Stomach (tissue), 9 donors: ENCODE data around the gene RANBP1. TPM values are rescaled to one million over a fixed set of nuclear protein-coding genes. Genes with fewer than 3 reads are reported as not detected.

Experiments used
- DNase-seq, 2 donors: peaks; one replicate each; pipeline versions ENCODE4 v3.0.0 to v3.0.0-alpha.2; 2013 to 2019
- H3K27ac ChIP-seq, 5 donors: fragments of 200-600 bp in 4 of 5; sonication (generic) in 4 of 5; one replicate each; pipeline ENCODE4 v1.5.1; 2013 to 2019; ENCODE audit warnings: mild to moderate bottlenecking in 1 of 5, moderate library complexity in 1 of 5
- H3K27me3 ChIP-seq, 3 donors: fragments of 200-600 bp; sonication (generic); one replicate each; pipeline ENCODE4 v1.5.1; 2017 to 2019; ENCODE audit warnings: mixed run types in 1 of 3
- H3K36me3 ChIP-seq, 4 donors: fragments of 200-600 bp; sonication (generic); 1 replicate in 3 of 4; 2 replicates in 1 of 4; pipeline ENCODE4 v1.5.1; 2016 to 2019
- H3K4me1 ChIP-seq, 4 donors: fragments of 200-600 bp; sonication (generic); one replicate each; pipeline ENCODE4 v1.5.1; 2016 to 2019
- H3K4me3 ChIP-seq, 4 donors: fragments of 200-600 bp; sonication (generic) in 3 of 4; one replicate each; pipeline ENCODE4 v1.5.1; 2016 to 2019; ENCODE audit warnings: mild to moderate bottlenecking in 1 of 4
- H3K9me3 ChIP-seq, 4 donors: fragments of 200-600 bp; sonication (generic); one replicate each; pipeline ENCODE4 v1.5.1; 2016 to 2019
- EP300 ChIP-seq: sonication (generic); formaldehyde crosslinking; IDR thresholded peaks from one replicate; pipeline ENCODE4 v1.6.1; 2017; ENCODE audit warnings: antibody characterized with exemption
- POLR2A ChIP-seq, 4 donors: fragments of 450-650 bp; IDR thresholded peaks; one replicate each; pipeline ENCODE4 v1.6.1; 2016; ENCODE audit warnings: antibody characterized with exemption in 4 of 4, control low read depth in 2 of 4, mild to moderate bottlenecking in 1 of 4, moderate library complexity in 1 of 4
- POLR2AphosphoS5 ChIP-seq, 3 donors: sonication (generic); formaldehyde crosslinking; IDR thresholded peaks; one replicate each; pipeline ENCODE4 v1.6.1; 2016; ENCODE audit warnings: antibody characterized with exemption in 3 of 3
- WGBS, 5 donors: extraction: QIAGEN DNeasy Blood & Tissue Kit in 3 of 5; methylation state at CpG; one replicate each; pipeline versions ENCODE4 v1.1.5 to v1.1.7; 2013 to 2018; 5-methylcytosine and 5-hydroxymethylcytosine counted together
- intact Hi-C: fragments of 100-400 bp; cut with DNase I; formaldehyde crosslinking; loops from one replicate; pipeline ENCODE4 v1.15.1; 2023; ENCODE audit warnings: low total_unique reads
- polyA plus RNA-seq, 3 donors: library from polyadenylated mRNA; stranded (reverse); fragments of 200-250 nt; gene quantifications; one replicate each; pipeline ENCODE4 v1.2.3, GENCODE V29; 2013
- total RNA-seq, 5 donors: library from RNA; depleted of rRNA; stranded (reverse); fragments of >200 nt; gene quantifications; one replicate each; pipeline versions ENCODE4 v1.1.0 to v1.2.3, GENCODE V29; 2014 to 2016
- TF ChIP-seq, protein P1 (sequence below), 7 experiments: fragments of 450-650 bp in 4 of 7; fragments of 200-600 bp in 3 of 7; sonication (generic) in 3 of 7; IDR thresholded peaks; one replicate each; pipeline ENCODE4 v1.5.1; 2016 to 2019; ENCODE audit warnings: antibody characterized with exemption in 7 of 7, control low read depth in 2 of 7, mild to moderate bottlenecking in 1 of 7
- donor health status: healthy with polysubstance abuse.
- donor health status: Bipolar disorder and iron deficiency.
- donor health status: healthy.

Gene RANBP1
- total and polyA plus RNA-seq, 8 donors = 23.9 to 200 (median 91.9) TPM

DNA sequence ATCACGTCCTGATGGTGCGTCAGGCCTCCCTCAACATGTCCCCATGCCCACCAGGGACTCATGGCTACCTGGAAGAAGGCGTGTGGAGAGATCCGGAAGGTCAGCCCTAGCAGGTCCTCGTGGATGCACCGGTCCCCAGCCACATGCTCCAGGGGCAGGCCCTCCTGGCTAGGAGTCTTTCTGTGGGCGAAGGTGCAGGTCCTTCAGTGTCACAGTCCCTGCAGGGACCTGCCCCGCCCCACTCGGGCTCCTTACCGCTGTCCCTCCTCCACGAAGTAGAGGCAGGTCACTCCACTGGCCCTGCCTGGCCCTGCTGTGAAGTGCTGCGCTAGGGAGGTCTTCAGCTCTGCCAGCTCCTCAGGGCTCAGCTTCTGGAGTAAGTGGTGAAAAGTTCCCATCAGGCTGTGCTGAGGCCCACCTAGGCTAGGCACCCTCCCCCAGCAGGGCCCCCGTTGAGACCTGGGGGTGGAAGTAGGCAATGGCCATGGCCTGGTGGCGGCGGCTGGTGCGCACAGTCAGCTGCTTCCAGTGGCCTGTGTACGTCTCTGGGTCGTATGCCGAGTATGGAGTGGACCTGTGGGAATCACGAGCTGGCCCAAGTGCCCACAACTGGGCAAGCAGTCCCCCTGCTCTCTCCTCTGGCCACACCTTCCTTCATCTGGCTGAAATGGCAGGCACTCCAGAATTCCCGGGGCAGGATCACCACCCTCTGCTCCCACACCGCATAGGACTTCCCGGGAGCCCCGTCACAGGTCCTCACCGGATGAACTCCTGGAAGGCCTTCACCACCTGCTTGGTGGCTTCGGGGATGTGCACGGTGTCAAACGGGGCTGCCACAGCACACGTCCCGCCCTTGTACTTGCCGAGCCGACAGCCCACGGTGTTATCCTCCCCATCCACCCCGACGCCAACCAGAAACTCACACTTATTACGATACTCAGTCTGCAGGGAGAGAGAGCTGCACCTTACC, 1.1 kb upstream of the RANBP1 start:
- H3K4me3 ChIP-seq = peak overlapping the region in 2 of 4 donors; percentile 76 to 99
- H3K4me1 ChIP-seq = peaks cover 27 to 67% (median 56%) of the 10 kb centered on the region in 4 donors
- peak overlapping the region in 2 of 5 donors; percentile 1 to 87 for H3K27ac ChIP-seq
- no peak for DNase-seq
- no peaks in the 10 kb centered on the region for H3K9me3 ChIP-seq
- H3K36me3 ChIP-seq = peaks cover 55 to 72% (median 70%) of the 10 kb centered on the region in 4 donors
- TF ChIP-seq EP300 = no peak
- TF ChIP-seq POLR2A (IDR thresholded peaks at IDR 0.05) = no peak
- TF ChIP-seq, protein P1, sequence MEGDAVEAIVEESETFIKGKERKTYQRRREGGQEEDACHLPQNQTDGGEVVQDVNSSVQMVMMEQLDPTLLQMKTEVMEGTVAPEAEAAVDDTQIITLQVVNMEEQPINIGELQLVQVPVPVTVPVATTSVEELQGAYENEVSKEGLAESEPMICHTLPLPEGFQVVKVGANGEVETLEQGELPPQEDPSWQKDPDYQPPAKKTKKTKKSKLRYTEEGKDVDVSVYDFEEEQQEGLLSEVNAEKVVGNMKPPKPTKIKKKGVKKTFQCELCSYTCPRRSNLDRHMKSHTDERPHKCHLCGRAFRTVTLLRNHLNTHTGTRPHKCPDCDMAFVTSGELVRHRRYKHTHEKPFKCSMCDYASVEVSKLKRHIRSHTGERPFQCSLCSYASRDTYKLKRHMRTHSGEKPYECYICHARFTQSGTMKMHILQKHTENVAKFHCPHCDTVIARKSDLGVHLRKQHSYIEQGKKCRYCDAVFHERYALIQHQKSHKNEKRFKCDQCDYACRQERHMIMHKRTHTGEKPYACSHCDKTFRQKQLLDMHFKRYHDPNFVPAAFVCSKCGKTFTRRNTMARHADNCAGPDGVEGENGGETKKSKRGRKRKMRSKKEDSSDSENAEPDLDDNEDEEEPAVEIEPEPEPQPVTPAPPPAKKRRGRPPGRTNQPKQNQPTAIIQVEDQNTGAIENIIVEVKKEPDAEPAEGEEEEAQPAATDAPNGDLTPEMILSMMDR (IDR thresholded peaks at IDR 0.05) = no peak
- no peak for TF ChIP-seq POLR2AphosphoS5 (IDR thresholded peaks at IDR 0.05)
- 84 to 95% (median 88%) methylated on average over 23 to 36 of the region's 36 CpGs for WGBS, 5 donors
- intact Hi-C loops = no loop called here
- no peaks in the 10 kb centered on the region for H3K27me3 ChIP-seq

DNA sequence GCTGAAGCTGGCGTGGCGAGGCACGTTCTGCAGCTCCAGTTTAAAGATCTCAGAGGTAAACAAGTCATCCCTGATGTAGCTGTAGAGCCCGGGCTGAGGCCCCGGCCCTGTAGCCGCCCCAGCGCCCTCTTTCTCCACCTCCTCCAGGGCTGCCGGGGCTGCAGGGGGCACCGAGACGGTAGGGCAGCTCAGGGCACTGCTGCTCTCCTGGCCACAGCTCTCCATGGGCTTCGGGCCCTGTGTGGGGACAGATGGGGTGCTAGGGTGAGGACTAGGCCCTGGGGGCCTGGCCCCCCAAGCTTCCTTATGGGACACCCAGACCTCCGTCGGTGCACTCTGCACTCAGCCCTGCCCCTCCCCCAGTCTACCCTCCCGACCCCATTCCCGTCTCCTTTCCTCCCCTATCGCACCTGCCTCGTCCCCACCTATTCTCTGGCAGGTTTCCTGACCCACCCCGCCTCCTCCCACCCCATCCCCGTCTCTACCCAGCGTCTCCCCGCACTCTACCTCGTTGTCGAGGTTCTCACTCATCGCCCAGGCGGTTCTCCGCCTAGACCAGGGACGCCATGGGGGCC, 559 bp downstream of the RANBP1 start:
- 2 to 4% (median 3%) methylated on average over 15 to 27 of the region's 27 CpGs for WGBS, 5 donors
- H3K27me3 ChIP-seq = no peaks in the 10 kb centered on the region
- peak overlapping the region; percentile 63 to 99 (median 84) for H3K4me3 ChIP-seq
- TF ChIP-seq, protein P1 (IDR thresholded peaks at IDR 0.05) = no peak
- TF ChIP-seq EP300 (no peak), POLR2AphosphoS5 (IDR thresholded peaks at IDR 0.05) (no peak), POLR2A (IDR thresholded peaks at IDR 0.05) (no peak)
- H3K36me3 ChIP-seq = peaks cover 58 to 72% (median 70%) of the 10 kb centered on the region in 4 donors
- no peaks in the 10 kb centered on the region for H3K9me3 ChIP-seq
- DNase-seq = no peak
- H3K4me1 ChIP-seq = peaks cover 27 to 73% (median 69%) of the 10 kb centered on the region in 4 donors
- intact Hi-C loops = no loop called here
- peak overlapping the region; percentile 83 to 94 (median 89) for H3K27ac ChIP-seq

DNA sequence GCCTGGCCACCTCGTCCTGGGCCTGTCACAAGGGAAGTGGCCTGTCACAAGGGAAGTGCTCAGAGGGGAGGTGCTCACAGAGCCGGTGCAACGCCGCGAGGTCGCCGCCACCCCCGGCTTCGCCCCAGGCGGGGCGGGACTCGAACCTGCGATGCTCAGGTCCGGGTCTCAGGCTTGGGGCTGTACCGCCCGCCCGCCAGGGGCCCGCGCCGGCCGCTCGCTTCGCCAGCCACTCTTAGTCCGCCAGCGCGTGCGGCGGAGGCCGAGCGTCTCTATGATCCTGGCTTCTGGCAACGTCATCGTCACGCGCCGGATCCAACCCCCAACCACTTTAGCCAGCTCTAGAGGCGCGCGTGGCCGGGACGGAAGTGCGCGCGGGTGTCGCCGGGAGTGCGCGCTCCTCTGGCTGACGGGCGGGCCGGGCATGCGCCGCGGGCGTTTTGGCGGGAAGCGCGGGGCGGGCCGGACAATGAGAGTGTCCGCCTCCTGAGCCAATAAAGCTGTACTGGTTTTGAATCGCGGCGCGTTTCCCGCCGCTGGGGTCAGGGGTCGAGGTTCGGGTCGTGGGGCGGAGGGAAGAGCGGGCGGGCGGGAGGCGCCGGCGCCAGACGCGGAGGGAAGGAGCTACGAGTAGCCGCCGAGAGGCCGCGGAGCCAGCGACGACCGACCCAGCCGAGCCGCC, 1.2 kb downstream of the RANBP1 start, which contains the start of gene TRMT2A:
Gene TRMT2A (minus strand): TSS at position 276 of the 682 bp plus-strand sequence. CDS start 320 bp downstream, outside the sequence.
- peaks cover 57 to 72% (median 70%) of the 10 kb centered on the region in 4 donors for H3K36me3 ChIP-seq
- H3K4me1 ChIP-seq = peaks cover 27 to 73% (median 66%) of the 10 kb centered on the region in 4 donors
- peak within 1 kb of the TSS; percentile 83 to 94 (median 89) for H3K27ac ChIP-seq
- DNase-seq = peak; percentile 99
- WGBS, 5 donors = 0 to 1% (median 1%) methylated on average over 13 to 87 of the region's 88 CpGs
- peak within 1 kb of the TSS; percentile 63 to 99 (median 84) for H3K4me3 ChIP-seq
- TF ChIP-seq EP300 (no peak), POLR2A (IDR thresholded peaks at IDR 0.05) (no peak), POLR2AphosphoS5 (IDR thresholded peaks at IDR 0.05) (peak; percentile 84 to 97 (median 96))
- TF ChIP-seq, protein P1 (IDR thresholded peaks at IDR 0.05) = peak in 1 of 7 experiments; percentile 18
- intact Hi-C loops = no loop called here
- H3K9me3 ChIP-seq = no peaks in the 10 kb centered on the region
- H3K27me3 ChIP-seq = no peaks in the 10 kb centered on the region
